CD4-positive, alpha-beta T cell treated with Interleukin-4 for 1 hour (primary cell): ENCODE measurements around the gene WWOX.
A peak's percentile ranks its signal among the peaks of the same experiment; 100 is the strongest.

ENCODE experiments used
- DNase-seq, 2 donors: peaks; one replicate each; pipeline ENCODE4 v3.0.0-alpha.2; 2020 to 2022

The WWOX gene

DNA sequence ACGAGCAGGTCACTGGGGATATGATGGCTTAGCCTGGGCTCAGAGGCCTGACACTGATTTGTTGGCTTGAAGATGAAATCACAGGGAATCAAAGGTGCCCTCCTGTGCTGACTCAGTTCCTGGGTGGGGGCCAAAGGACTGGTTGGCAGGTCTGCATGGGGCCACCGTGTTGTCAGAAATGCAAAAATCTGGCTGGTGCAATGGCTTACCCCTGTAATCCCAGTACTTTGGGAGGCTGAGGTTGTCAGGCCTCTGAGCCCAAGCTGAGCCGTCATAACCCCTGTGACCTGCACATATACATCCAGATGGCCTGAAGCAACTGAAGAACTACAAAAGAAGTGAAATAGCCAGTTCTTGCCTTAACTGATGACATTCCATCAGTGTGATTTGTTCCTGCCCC lies 314.2 kb downstream of the WWOX start:
- no peak for DNase-seq

DNA sequence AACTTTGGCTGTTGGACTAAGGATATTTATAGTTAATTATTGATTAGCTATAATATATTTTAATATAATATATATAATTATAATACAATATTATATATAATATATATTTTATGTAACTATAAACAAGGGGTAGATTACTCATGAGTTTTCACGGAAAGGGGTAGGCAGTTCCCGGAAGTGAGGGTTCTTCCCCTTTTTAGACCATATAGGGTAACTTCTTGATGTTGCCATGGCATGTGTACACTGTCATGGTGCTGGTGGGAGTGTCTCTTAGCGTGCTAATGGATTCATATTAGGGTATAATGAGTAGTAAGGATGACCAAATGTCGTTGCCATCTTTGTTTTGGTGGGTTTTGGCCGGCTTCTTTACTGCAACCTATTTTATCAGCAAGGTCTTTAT lies 315.6 kb downstream of the WWOX start:
- no peak for DNase-seq

GRCh38 chr16:78415669-78416068 lies 316.2 kb downstream of the WWOX start:
- no peak for DNase-seq

- no peak for DNase-seq
These were observed 316.9 kb downstream of the WWOX start for GRCh38 chr16:78416400-78416799.

GRCh38 chr16:78421181-78421708 lies 321.8 kb downstream of the WWOX start:
- DNase-seq = no peak

DNA sequence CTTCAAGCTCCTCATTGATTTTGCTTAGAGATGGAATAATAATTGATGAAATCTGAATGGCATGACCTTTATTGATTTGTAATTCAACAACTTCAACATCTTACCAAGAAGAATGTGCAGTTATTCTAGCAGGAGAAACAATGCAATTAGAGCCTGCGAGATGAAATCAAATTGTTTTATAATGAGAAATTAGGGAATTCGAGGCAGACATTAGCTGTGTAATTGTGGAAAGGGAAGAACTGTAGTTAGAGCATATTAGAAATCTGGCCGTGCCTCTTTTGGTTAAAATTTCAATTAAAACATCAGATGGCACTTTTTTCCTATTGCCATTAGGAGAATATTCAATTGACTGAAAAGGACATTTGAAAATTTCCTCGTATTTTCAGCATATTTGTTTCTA lies 325.8 kb downstream of the WWOX start:
- DNase-seq = no peak

DNA sequence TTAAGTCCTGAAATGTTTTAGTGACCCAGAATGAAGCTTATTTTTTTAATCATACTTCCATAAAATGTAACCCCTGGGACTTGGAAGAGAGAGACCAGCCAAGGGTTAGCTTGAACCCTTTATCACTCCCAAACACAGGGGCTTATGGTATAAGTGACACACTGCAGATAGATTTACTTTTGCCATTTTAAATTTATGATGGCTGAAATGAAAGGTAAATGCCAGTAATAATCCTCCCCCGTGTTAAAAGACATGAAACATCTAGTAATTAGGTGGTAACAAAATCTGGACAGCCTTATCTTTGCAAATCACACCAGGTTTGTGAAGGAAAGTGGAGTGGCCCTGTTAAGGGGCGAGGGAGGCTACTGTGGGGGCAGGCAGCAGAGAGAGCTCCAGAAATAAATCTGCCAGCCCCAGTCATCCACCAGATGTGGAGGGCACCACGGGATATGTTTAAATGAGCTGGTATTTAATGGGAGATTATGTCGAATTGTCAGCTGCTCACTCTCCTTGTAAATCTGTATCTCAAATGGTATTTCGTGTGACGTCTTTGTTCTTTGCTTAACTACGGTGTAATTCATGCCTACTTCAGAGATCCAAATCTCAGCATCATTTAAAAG lies 326.5 kb downstream of the WWOX start:
- DNase-seq = no peak

DNA sequence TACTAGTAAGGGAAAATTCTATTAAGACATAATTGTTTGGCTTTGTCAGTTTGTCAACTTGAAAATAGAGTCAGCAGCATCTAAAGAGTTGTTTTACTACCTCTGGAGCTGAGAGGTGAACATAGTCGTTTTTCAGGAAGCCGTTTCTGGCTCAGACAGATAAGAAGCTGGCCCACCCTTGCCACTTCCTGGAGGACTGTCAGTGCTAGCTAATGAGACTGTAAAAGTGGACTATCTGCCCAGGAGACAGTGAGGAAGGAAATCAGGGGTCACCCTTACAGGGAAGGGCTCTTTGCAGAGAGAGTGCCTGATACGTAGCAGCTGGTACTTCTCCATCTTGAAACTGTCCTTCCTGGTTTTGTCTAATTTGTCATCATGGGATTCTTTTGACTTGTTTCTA lies 328.7 kb downstream of the WWOX start:
- no peak for DNase-seq

GRCh38 chr16:78430281-78430680 lies 330.8 kb downstream of the WWOX start:
- no peak for DNase-seq

GRCh38 chr16:78431004-78431670 lies 331.7 kb downstream of the WWOX start:
- DNase-seq = no peak

GRCh38 chr16:78431701-78432100 lies 332.2 kb downstream of the WWOX start:
- no peak for DNase-seq

DNA sequence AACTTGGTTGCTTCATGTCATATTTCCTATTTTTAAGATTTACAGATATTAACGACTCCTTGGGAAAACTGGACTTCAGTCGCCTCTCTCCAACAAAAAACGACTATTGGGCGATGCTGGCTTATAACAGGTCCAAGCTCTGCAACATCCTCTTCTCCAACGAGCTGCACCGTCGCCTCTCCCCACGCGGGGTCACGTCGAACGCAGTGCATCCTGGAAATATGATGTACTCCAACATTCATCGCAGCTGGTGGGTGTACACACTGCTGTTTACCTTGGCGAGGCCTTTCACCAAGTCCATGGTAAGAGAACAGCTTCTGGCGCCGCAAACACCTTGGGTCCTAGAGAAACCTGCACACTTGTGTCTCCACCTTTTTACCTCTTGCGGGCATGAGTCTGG lies 333.0 kb downstream of the WWOX start:
- DNase-seq = no peak

GRCh38 chr16:78433116-78433515 lies 333.7 kb downstream of the WWOX start:
- DNase-seq = no peak

- DNase-seq = no peak
These were observed 334.9 kb downstream of the WWOX start for GRCh38 chr16:78434401-78434800.

- DNase-seq = no peak
These were observed 335.8 kb downstream of the WWOX start for GRCh38 chr16:78435260-78435659.

DNA sequence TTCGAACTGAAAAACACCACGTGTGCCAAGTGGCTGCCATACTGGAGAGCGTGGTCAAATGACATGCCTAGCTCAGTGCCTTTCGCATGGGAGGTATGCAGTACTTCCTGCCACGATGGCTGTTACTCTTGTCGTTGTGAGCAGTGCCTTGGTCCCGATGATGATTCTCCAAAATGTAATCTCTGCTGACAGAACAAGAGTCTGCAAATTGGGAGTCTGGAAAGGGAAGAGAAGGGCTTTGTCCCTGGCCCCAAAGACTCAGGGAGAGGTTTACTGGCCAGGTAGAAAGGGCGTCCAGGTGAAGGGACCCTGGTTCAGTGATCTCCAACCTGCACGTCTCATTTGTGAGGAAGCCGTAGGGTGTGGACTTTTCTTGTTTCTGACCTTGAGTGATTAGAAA lies 336.6 kb downstream of the WWOX start:
- no peak for DNase-seq

DNA sequence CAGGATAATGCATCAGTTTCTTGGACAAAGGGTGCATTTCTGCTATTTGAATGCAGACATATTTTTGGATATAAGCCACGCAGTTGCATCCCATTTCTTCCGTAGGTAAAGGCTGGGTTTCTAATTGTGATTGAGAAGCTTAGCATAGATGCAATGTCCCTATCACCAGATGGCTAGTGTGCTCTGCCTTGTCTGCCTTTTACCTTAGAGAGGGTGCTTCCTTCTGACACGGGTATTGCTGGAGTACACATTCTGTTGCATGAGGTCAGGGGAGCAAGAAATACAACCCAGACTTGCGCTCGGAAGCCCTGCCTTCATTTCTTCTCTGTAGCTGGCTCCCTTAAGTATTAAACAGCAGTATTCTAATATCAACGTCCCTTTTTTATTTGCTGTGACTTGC lies 337.4 kb downstream of the WWOX start:
- no peak for DNase-seq

DNA sequence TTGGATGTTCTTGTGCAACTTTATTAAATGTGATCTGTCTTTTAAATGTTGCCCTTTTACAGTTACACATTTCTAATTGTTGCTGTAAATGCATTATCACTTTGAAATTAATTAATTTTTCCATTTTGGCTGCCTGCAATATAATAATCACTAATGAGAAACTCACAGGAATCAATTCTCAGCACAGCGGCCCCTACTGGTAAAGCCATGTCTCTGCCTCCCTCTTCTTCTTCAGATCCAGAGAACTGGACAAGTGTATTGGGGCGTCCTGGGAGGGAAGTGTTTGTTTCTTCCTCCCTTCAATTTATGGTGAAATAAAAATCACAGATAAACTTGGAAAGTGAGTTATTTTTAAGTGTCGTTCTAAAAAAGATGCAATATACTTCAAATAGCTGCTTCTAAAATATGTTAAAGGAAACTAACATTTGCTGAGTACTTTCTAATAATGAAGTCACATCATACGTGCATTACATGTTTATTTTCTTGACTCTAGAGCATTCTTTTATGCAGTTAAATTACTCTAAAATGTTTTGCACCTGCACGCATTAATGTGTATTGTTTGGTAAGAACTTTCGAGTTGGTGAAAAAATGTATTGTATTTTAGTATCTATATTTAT lies 338.0 kb downstream of the WWOX start:
- peak in 1 of 2 donors; percentile 30 for DNase-seq

GRCh38 chr16:78438219-78438618 lies 338.8 kb downstream of the WWOX start:
- no peak for DNase-seq

DNA sequence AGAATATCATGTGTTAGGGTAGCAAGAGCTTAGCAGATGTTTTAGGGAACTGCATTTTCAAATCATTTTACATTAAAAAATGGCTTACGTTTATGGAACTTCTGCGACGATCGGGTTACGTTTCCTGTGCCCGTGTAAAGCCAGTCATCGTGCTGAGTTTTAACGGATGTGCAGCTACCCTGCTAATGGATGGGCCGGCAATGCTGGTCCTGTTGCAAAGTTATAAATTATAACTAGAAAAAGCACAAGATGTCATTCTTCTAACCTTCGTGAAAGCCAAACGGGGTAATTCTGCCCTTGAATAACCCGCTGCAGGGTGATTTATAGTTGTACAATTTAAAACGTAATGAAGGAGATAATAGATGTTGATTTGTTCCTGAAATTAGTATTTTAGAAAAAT lies 339.2 kb downstream of the WWOX start:
- DNase-seq = no peak

DNA sequence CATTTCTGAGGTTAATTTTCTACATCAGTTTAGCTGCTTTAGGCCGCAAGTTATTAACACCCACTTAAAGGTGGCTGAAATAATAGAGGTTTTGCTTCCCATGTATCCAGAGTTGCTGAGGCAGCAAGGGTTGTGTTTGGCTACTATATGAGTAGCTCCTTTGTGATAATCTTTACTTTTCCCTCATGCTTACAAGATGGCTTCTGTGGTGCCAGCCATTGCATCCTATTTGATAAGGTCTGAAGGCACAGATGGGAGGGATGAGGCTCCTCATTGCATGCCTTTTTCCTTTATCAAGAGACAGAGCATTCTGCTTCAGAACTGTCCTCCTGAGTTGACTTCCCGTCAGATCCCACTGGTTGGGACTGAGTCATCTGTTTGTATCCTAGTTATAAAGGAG lies 340.2 kb downstream of the WWOX start:
- no peak for DNase-seq

DNA sequence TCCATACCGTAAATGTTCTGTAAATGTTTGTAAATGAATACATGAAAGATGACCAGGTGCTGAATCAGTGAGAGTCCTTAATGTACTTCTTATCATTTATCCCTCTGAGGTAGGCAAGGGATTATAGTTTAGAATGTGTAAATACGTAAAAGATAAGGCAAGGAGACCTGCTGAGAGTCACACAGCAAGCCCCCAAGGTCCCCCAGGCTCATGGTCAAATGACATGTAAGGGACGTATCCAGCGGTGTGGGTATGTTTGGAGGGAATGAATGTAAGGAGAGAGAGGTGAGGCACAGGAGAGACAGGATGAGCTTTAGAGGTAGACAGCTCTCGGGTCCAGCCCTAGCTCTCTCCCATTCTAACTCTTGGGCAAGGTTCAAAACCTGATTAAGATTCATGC lies 341.8 kb downstream of the WWOX start:
- no peak for DNase-seq

- no peak for DNase-seq
These were observed 344.3 kb downstream of the WWOX start for GRCh38 chr16:78443542-78444364.
